Right lobe of liver (tissue), 6 donors: ENCODE measurements around the gene ARFGAP1. TPM values are rescaled to one million over a fixed set of nuclear protein-coding genes. Genes with fewer than 3 reads are reported as not detected.

Experiments
- ATAC-seq, 4 donors: fragments of 200-7000 bp; cut with Tn5 transposase; one replicate each; pipeline ENCODE4 v1.9.1; 2020; ENCODE audit warnings: mild to moderate bottlenecking in 4 of 4, moderate library complexity in 4 of 4
- DNase-seq, 3 donors: peaks; one replicate each; pipeline ENCODE4 v3.0.0-alpha.2; 2020
- H3K27ac ChIP-seq, 3 donors: fragments of 200-600 bp; one replicate each; pipeline ENCODE4 v1.8.0; 2022
- H3K27me3 ChIP-seq, 2 donors: fragments of 200-600 bp; one replicate each; pipeline ENCODE4 v1.8.0; 2022
- H3K36me3 ChIP-seq, 4 donors: fragments of 200-600 bp; sonication (generic) in 1 of 4; one replicate each; pipeline versions ENCODE4 v1.5.1 to v1.8.0; 2017 to 2022; ENCODE audit warnings: control low read depth in 1 of 4
- H3K4me1 ChIP-seq, 4 donors: fragments of 200-600 bp; sonication (generic) in 1 of 4; one replicate each; pipeline versions ENCODE4 v1.5.1 to v1.8.0; 2017 to 2022; ENCODE audit warnings: control low read depth in 1 of 4
- H3K4me3 ChIP-seq, 3 donors: fragments of 200-600 bp; one replicate each; pipeline ENCODE4 v1.8.0; 2022
- H3K9me3 ChIP-seq, 4 donors: fragments of 200-600 bp; sonication (generic) in 1 of 4; one replicate each; pipeline versions ENCODE4 v1.5.1 to v1.8.0; 2017 to 2022; ENCODE audit warnings: control low read depth in 1 of 4
- POLR2A ChIP-seq: fragments of 450-650 bp; IDR thresholded peaks from one replicate; pipeline ENCODE4 v1.6.1; 2017; ENCODE audit warnings: antibody characterized with exemption, mild to moderate bottlenecking
- whole genome bisulfite sequencing: methylation state at CpG from one replicate; pipeline ENCODE4 v1.1.6; 2018; ENCODE audit warnings: low coverage, low lambda C conversion rate; ENCODE audit not compliant: insufficient coverage; ENCODE audit errors: missing lambda C conversion rate; 5-methylcytosine and 5-hydroxymethylcytosine counted together
- intact Hi-C, 2 donors: fragments of 100-400 bp; cut with DNase I; formaldehyde crosslinking; loops; one replicate each; pipeline versions ENCODE4 v1.11.2 to v1.14.1; 2022
- long read RNA-seq: library from polyadenylated mRNA; unstranded; transcript quantifications from one replicate; pipeline ENCODE4 v2.0.0, GENCODE V29; 2019
- total RNA-seq, 6 experiments: library from RNA; depleted of rRNA in 2 of 6; stranded (reverse); fragments of >200 nt in 2 of 6; fragmentation: NEBNext Ultra II Directional in 3 of 6; extraction: Animal tissue kit (Norgen Biotek cat#: 25700) in 3 of 6; gene quantifications; one replicate each; pipeline versions ENCODE4 v1.1.0 to v1.2.4, GENCODE V29; 2016 to 2023
- TF ChIP-seq, protein P1 (sequence below), 4 donors: fragments of 200-600 bp in 3 of 4; fragments of 450-650 bp in 1 of 4; IDR thresholded peaks; one replicate each; pipeline versions ENCODE4 v1.5.1 to v1.8.0; 2016 to 2022; ENCODE audit warnings: antibody characterized with exemption in 4 of 4, mild to moderate bottlenecking in 2 of 4
- donor health status: DM: no; HTN: yes; CAD: no.
- donor health status: DM: no; HTN: no; CAD: no.
- donor health status: DM: no; HTN: no; CAD: no.
- donor health status: DM: no; HTN: yes; CAD: no.
- donor health status: DM: no; HTN: yes; CAD: no.

Gene ARFGAP1
- total RNA-seq, result 10 to 100 TPM; 17.4 to 42.8 (median 29.5) TPM
- long read RNA-seq, partial matches to known transcripts, result 0 of 2 reads
- long read RNA-seq, other reads (novel, unspliced or antisense), result 1 of 2 reads

DNA sequence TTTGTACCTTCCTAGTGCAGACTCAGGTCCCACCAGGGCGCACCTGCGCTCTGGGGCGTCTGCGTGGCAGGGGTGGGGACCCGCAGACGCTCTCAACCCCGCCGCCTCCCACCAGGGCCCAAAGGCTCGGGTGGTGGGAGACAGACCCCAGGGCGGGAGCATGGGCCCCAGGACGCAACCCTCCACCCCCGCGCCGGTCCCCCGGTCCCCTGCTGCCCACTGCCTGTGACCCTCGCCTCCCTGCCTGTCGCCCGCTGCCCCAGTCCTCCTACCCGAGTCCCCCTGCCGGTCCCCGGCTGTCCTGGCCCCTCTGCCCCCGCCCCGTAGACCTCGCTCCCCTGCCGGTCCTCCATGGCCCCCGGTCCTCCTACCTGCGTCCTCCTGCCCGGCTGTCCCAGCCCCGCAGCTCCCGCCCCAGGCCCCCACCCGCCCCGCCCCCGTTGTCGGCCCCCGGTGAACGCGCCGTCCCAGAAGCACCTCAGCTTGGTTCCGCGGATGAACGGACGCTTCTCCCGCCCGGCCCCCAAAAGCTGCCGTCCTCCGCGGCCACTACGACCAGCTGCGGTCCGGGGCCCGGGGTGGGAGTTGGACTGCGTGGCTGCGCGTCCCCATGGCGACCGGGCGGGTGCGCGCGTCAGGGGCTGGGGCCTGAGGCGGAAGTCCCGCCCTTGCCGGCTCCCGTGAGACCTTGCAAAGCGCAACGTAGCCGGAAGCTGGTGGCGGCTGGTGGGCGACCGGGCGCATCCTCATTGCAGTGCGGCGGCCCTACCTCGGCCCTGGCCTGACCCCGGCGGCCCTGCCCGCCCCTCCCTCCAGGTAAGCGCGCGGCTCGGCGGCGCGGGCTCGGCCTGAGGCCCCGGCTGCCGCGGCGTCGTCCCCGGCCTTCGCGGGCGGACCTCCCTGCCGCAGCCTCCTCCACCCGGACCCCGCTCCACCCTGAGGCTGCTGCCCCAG is at the start of gene ARFGAP1:
ARFGAP1 (plus strand) TSS at position 709 of the 954 bp plus-strand sequence. CDS start 2,768 bp downstream, outside the sequence.
- Histone ChIP-seq H3K9me3 (no peaks in the 10 kb centered on the region), H3K4me1 (peaks cover 0 to 13% (median 6%) of the 10 kb centered on the region in 4 donors), H3K27ac (peak within 1 kb of the TSS in 2 of 3 donors; percentile 38 to 49), H3K27me3 (no peaks in the 10 kb centered on the region), H3K36me3 (peaks cover 0 to 13% (median 0%) of the 10 kb centered on the region in 4 donors), H3K4me3 (peak within 1 kb of the TSS; percentile 82 to 98 (median 90))
- peak; percentile 92 to 99 (median 97) for ATAC-seq
- intact Hi-C loops, result no loop called here
- peak; percentile 46 for TF ChIP-seq POLR2A
- TF ChIP-seq, protein P1, sequence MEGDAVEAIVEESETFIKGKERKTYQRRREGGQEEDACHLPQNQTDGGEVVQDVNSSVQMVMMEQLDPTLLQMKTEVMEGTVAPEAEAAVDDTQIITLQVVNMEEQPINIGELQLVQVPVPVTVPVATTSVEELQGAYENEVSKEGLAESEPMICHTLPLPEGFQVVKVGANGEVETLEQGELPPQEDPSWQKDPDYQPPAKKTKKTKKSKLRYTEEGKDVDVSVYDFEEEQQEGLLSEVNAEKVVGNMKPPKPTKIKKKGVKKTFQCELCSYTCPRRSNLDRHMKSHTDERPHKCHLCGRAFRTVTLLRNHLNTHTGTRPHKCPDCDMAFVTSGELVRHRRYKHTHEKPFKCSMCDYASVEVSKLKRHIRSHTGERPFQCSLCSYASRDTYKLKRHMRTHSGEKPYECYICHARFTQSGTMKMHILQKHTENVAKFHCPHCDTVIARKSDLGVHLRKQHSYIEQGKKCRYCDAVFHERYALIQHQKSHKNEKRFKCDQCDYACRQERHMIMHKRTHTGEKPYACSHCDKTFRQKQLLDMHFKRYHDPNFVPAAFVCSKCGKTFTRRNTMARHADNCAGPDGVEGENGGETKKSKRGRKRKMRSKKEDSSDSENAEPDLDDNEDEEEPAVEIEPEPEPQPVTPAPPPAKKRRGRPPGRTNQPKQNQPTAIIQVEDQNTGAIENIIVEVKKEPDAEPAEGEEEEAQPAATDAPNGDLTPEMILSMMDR (IDR thresholded peaks at IDR 0.05), result no peak
- DNase-seq, result peak; percentile 91 to 92 (median 92)
- 0% methylated on average over 8 of the region's 97 CpGs for WGBS

DNA sequence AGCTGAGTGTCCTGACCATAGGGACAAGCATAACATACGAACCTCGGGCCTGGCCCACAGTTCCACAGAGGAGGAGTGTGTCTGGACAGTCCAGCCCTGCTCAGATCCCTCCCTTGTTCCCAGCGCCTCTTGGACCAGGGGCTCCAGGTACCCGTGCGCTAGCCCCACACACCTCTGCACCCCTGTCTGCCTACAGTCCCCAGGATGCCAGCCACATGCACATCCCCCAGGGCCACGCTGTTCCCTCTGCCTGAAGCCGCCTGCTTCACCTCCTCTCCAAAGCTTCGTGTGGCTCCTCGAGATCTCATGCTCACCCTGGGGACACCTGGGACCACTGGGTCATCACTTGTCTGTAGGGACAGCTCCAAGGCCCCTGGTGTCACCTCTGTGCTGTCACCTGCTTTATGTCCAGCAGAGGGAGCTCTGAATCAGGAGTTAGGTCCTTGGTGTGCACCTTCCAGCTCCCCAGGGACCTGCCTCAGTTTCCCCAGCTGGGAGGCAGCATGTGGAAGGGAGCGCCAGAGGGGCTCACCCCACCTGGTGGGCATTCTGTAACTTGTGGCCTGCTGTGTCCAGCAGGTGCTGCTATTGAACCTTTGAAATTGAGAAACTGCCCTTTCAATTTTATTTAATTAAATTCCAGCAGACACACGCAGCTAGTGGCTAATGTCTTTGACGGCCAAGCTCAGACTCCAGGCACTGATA is 49.3 kb upstream of the ARFGAP1 start:
- Histone ChIP-seq H3K4me3 (no peak overlapping the region), H3K4me1 (no peaks in the 10 kb centered on the region), H3K27me3 (no peaks in the 10 kb centered on the region), H3K27ac (no peak overlapping the region), H3K9me3 (no peaks in the 10 kb centered on the region), H3K36me3 (no peaks in the 10 kb centered on the region)
- DNase-seq (no peak), ATAC-seq (peak; percentile 50 to 66 (median 62))
- intact Hi-C loops, result no loop called here
- TF ChIP-seq POLR2A, result no peak
- TF ChIP-seq, protein P1 (IDR thresholded peaks at IDR 0.05), result peak; percentile 61 to 73 (median 70)
- 48% methylated on average over 4 of the region's 12 CpGs for WGBS

DNA sequence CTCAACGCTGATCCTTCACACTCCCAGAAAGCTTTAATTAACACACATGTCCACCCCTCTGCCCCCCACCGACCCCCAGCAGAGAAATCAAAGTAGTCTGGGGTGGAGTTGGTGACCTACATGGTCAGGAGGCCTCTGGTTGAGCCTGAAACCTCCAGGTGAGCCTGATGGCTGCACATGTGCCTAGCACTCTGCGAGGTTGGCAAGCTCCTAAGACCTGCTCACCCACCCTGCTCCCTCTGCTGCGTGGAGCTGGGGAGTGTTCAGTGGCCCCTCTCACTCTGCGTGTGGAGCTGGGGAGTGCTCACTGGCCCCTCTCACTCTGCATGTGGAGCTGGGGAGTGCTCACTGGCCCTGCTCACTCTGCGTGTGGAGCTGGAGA is 48.8 kb upstream of the ARFGAP1 start:
- Histone ChIP-seq H3K27ac (no peak overlapping the region), H3K27me3 (no peaks in the 10 kb centered on the region), H3K36me3 (no peaks in the 10 kb centered on the region), H3K4me3 (no peak overlapping the region), H3K9me3 (no peaks in the 10 kb centered on the region), H3K4me1 (no peaks in the 10 kb centered on the region)
- WGBS, result 49% methylated on average over 2 of the region's 6 CpGs
- ATAC-seq, result no peak
- TF ChIP-seq, protein P1 (IDR thresholded peaks at IDR 0.05), result no peak
- TF ChIP-seq POLR2A, result no peak
- no peak for DNase-seq
- intact Hi-C loops, result no loop called here

DNA sequence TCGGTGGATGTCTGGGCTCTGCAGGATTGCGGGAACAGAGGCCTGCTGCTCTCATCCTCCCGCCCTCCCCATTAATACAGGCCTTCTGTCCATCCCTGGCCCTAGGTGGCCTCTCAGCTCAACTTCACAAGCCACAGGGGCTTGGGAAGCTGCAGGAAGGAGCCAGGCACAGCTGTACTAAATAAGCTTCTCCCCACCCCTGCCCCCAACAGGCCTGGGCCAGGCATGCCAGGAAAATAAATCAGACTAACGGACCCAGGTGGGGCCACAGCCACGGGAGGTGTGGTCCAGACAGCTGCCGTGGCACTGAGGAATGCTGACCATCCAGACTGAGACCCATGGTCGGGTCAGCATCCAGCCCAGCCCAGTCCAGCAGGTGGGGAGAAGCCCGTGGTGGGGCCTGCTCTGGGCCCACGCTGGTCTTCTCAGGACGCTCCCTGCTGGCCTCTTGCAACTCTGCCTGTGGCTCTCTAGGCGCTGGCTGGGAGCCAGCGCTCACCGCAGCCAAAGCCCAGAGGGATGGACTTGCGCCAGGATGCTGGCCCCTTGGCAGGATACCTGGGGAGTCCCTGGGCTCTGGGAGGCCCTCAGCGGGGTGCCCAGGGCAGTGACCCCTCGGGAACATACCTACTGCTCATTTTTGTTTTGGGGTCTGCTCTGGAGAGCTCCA is 48.1 kb upstream of the ARFGAP1 start:
- Histone ChIP-seq H3K4me1 (no peaks in the 10 kb centered on the region), H3K27me3 (no peaks in the 10 kb centered on the region), H3K27ac (no peak overlapping the region), H3K9me3 (no peaks in the 10 kb centered on the region), H3K36me3 (no peaks in the 10 kb centered on the region), H3K4me3 (no peak overlapping the region)
- TF ChIP-seq, protein P1 (IDR thresholded peaks at IDR 0.05), result peak in 2 of 4 donors; percentile 7 to 8
- no peak for TF ChIP-seq POLR2A
- ATAC-seq (peak; percentile 22 to 53 (median 44)), DNase-seq (no peak)
- 59% methylated on average over 5 of the region's 16 CpGs for WGBS
- intact Hi-C loops, result no loop called here
